A673 (cell line): ENCODE results near the gene GLCCI1. TPM values are rescaled to one million over a fixed set of nuclear protein-coding genes. Genes with fewer than 3 reads are reported as not detected.

Experiments
- BruUV-seq: library from RNA; stranded (reverse); fragments of 400-500 nt; replicated peaks from 2 replicates; lab custom pipeline; 2021; lab: Mats Ljungman, UMichigan
- CTCF ChIA-PET: fragments of 300-600 bp; sonication (Branson Sonifier 250); formaldehyde crosslinking; loops from one replicate; lab custom pipeline; 2022; ENCODE audit warnings: antibody characterized with exemption; lab: Charles Lee
- POLR2A ChIA-PET: fragments of 300-600 bp; sonication (Branson Sonifier 250); formaldehyde crosslinking; loops from one replicate; lab custom pipeline; 2022; ENCODE audit warnings: antibody characterized with exemption; ENCODE audit not compliant: low non-redundant PET; lab: Charles Lee
- DNase-seq: peaks from one replicate; pipeline ENCODE4 v3.0.0-alpha.2; 2015; ENCODE audit warnings: low spot score
- H3K27ac ChIP-seq: fragments of 200-600 bp; sonication (generic); 2 replicates; pipeline ENCODE4 v1.5.1; 2016; ENCODE audit warnings: mixed run types, low read depth, mild to moderate bottlenecking, mixed read lengths, antibody characterized with exemption, low read length; ENCODE audit not compliant: poor library complexity, severe bottlenecking
- H3K27me3 ChIP-seq: fragments of 200-600 bp; sonication (generic); replicated peaks from 2 replicates; pipeline ENCODE4 v1.6.1; 2017; ENCODE audit warnings: mixed run types, low read depth, mild to moderate bottlenecking, mixed read lengths, antibody characterized with exemption, low read length; ENCODE audit not compliant: insufficient read depth, poor library complexity
- H3K36me3 ChIP-seq: fragments of 200-600 bp; sonication (generic); 2 replicates; pipeline ENCODE4 v1.6.1; 2016; ENCODE audit warnings: mixed run types, mild to moderate bottlenecking, mixed read lengths, antibody characterized with exemption, low read length; ENCODE audit not compliant: insufficient read depth, poor library complexity, severe bottlenecking
- H3K4me1 ChIP-seq: fragments of 200-600 bp; sonication (generic); 2 replicates; pipeline ENCODE4 v1.6.1; 2017; ENCODE audit warnings: mixed run types, mild to moderate bottlenecking, mixed read lengths, antibody characterized with exemption, low read length; ENCODE audit not compliant: insufficient read depth, poor library complexity, severe bottlenecking
- H3K4me3 ChIP-seq: fragments of 200-600 bp; sonication (generic); 2 replicates; pipeline ENCODE4 v1.5.1; 2016; ENCODE audit warnings: low read depth, mixed run types, mild to moderate bottlenecking, mixed read lengths, low read length; ENCODE audit not compliant: poor library complexity, severe bottlenecking
- H3K9me3 ChIP-seq: fragments of 200-600 bp; sonication (generic); 2 replicates; pipeline ENCODE4 v1.6.1; 2016; ENCODE audit warnings: mixed run types, low read depth, mild to moderate bottlenecking, mixed read lengths, antibody characterized with exemption, low read length; ENCODE audit not compliant: poor library complexity, severe bottlenecking
- CTCF ChIP-seq: fragments of 300-800, 200-600 bp; sonication (generic); conservative IDR thresholded peaks from 2 replicates; pipeline ENCODE4 v1.5.1; 2017; ENCODE audit warnings: low read depth, mild to moderate bottlenecking, antibody characterized with exemption, low read length, moderate library complexity, mixed read lengths
- EZH2 ChIP-seq: fragments of 200-600 bp; sonication (generic); IDR thresholded peaks from 2 replicates; pipeline ENCODE4 v1.6.1; 2017; ENCODE audit warnings: borderline replicate concordance, low read depth, mild to moderate bottlenecking, mixed read lengths, antibody characterized with exemption, low read length; ENCODE audit not compliant: poor library complexity, severe bottlenecking
- intact Hi-C: fragments of 100-400 bp; cut with micrococcal nuclease; formaldehyde crosslinking; loops from one replicate; pipeline ENCODE4 v1.10.0; 2022; ENCODE audit not compliant: unreplicated experiment
- total RNA-seq: library from RNA; stranded (reverse); gene quantifications from 2 replicates; pipeline ENCODE4 v1.2.3, GENCODE V29; 2021

Gene GLCCI1
- total RNA-seq, 1 experiment from 2014 or later: 6.9 TPM

- intact Hi-C loops: no loop called here
- H3K4me3 ChIP-seq: no peak overlapping the region
- H3K27ac ChIP-seq: no peak overlapping the region
- no peaks in the 10 kb centered on the region for H3K36me3 ChIP-seq
- POLR2A ChIA-PET: no interaction called here
- H3K9me3 ChIP-seq: no peaks in the 10 kb centered on the region
- H3K27me3 ChIP-seq: no peaks in the 10 kb centered on the region
- no peaks in the 10 kb centered on the region for H3K4me1 ChIP-seq
- TF ChIP-seq EZH2 (no peak), CTCF (no peak)
- CTCF ChIA-PET: no interaction called here
- no peak for DNase-seq
- no TSS peak for BruUV-seq
Measured at GRCh38 chr7:8111282-8111960, 142.8 kb downstream of the GLCCI1 start.

- Histone ChIP-seq H3K27ac (no peak overlapping the region), H3K36me3 (no peaks in the 10 kb centered on the region), H3K27me3 (no peaks in the 10 kb centered on the region), H3K4me3 (no peak overlapping the region), H3K9me3 (no peaks in the 10 kb centered on the region), H3K4me1 (no peaks in the 10 kb centered on the region)
- no peak for TF ChIP-seq EZH2
- TF ChIP-seq CTCF: no peak
- DNase-seq: no peak
- intact Hi-C loops: no loop called here
- BruUV-seq: no TSS peak
- ChIA-PET CTCF (no interaction called here), POLR2A (no interaction called here)
Measured at GRCh38 chr7:8112685-8113084, 144.1 kb downstream of the GLCCI1 start.

GRCh38 chr7:8113184-8113583 is 144.6 kb downstream of the GLCCI1 start:
- no peak for DNase-seq
- no peaks in the 10 kb centered on the region for H3K4me1 ChIP-seq
- H3K9me3 ChIP-seq: no peaks in the 10 kb centered on the region
- BruUV-seq: no TSS peak
- H3K27ac ChIP-seq: no peak overlapping the region
- TF ChIP-seq EZH2 (no peak), CTCF (no peak)
- ChIA-PET POLR2A (no interaction called here), CTCF (no interaction called here)
- H3K27me3 ChIP-seq: no peaks in the 10 kb centered on the region
- intact Hi-C loops: no loop called here
- no peak overlapping the region for H3K4me3 ChIP-seq
- no peaks in the 10 kb centered on the region for H3K36me3 ChIP-seq
